NB4 (cell line): ENCODE data around the gene CACNG4.

ENCODE experiments used
- DNase-seq: peaks from one replicate; pipeline ENCODE4 v3.0.0; 2010; ENCODE audit warnings: low read depth
- H3K4me3 ChIP-seq: one replicate; pipeline ENCODE4 v1.5.1; 2011; ENCODE audit warnings: mild to moderate bottlenecking, low read depth, low read length, moderate library complexity
- CTCF ChIP-seq: IDR thresholded peaks from one replicate; pipeline ENCODE4 v1.5.1; 2012; ENCODE audit warnings: low read depth, low read length
- MYC ChIP-seq: IDR thresholded peaks from 2 replicates; pipeline ENCODE4 v1.6.1; 2011; ENCODE audit warnings: low read depth, low read length
- POLR2A ChIP-seq: IDR thresholded peaks from 2 replicates; pipeline ENCODE4 v1.6.1; 2011; ENCODE audit warnings: mild to moderate bottlenecking; ENCODE audit not compliant: insufficient read length; ENCODE audit errors: extremely low read depth
- TF ChIP-seq, protein P1 (sequence below): IDR thresholded peaks from 2 replicates; pipeline ENCODE4 v1.6.1; 2011; ENCODE audit warnings: low read depth, low read length

Gene CACNG4

DNA sequence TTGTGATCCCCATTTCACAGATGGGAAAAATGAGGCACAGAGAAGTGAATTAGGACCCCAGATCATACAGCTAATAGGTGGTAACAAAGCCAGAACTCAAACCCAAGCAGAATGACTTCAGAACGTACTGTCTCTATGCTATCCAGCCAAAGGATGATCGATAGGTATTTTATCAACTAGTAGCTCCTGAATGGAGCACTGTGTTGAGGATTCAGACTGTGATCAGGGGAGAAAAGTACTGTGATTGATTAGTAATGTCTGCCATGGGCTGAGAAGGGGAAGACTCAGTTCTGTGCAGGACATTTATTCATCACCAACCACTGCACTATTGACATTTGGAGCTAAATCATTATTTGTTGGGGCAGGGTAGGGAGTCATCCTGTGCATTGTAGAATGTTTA, 38.7 kb downstream of the CACNG4 start:
- H3K4me3 ChIP-seq: no peak overlapping the region
- TF ChIP-seq, protein P1, sequence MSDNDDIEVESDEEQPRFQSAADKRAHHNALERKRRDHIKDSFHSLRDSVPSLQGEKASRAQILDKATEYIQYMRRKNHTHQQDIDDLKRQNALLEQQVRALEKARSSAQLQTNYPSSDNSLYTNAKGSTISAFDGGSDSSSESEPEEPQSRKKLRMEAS: no peak
- TF ChIP-seq POLR2A (no peak), CTCF (no peak), MYC (no peak)
- no peak for DNase-seq

DNA sequence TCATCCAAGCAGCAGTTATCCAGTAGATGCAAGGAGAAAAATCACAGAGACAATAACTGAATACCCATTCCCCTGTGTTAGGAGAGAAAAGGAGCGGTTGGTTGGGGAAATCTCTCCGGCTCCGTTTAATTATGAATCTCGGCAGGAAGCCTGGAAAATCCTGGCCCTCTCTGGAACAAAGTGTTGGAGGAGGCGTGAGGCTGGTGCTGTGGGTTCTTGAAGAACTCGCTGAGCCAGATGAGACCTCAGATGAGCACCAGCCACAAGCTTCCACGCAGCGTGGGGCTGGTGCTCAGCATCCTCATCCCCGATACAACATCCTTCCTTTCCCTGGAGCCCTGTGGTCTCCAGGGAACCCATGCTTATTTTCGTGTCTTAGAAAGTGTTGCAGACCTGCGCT, 39.7 kb downstream of the CACNG4 start:
- no peak for DNase-seq
- no peak overlapping the region for H3K4me3 ChIP-seq
- no peak for TF ChIP-seq POLR2A
- TF ChIP-seq, protein P1: no peak
- TF ChIP-seq MYC: no peak

- DNase-seq: no peak
Observed at GRCh38 chr17:67007266-67007665, 42.8 kb downstream of the CACNG4 start.

DNA sequence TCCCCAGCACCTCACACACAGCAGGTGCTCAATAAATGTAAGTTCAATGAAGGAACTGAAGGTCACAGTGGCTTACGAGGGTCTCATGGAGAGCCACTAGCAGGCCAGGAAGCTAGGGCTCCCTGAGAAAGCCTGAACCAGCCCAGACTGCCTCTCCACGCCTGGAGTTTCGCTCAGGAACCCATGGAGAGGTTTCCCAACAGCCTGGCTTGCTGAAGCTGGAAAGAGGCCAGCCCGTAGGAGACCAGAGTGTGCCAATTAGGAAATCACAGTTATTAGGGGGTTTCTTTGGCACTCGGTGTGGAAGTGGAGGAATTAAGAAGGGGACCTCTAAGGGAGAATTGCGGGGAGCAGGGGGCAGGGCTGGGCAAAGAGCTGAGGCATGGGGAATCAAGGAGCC, 43.6 kb downstream of the CACNG4 start:
- TF ChIP-seq MYC: no peak
- no peak for TF ChIP-seq CTCF
- no peak for TF ChIP-seq POLR2A
- TF ChIP-seq, protein P1: no peak
- H3K4me3 ChIP-seq: no peak overlapping the region
- no peak for DNase-seq

More at GRCh38 chr17:67007266-67007665, 42.8 kb downstream of the CACNG4 start:
- TF ChIP-seq, protein P1: no peak
- no peak for TF ChIP-seq POLR2A
- no peak for TF ChIP-seq CTCF
- no peak for TF ChIP-seq MYC
- H3K4me3 ChIP-seq: no peak overlapping the region

- DNase-seq: no peak
- TF ChIP-seq POLR2A: no peak
- TF ChIP-seq CTCF: no peak
- TF ChIP-seq, protein P1: no peak
- TF ChIP-seq MYC: no peak
Observed at GRCh38 chr17:67011527-67012175, 47.1 kb downstream of the CACNG4 start.

DNA sequence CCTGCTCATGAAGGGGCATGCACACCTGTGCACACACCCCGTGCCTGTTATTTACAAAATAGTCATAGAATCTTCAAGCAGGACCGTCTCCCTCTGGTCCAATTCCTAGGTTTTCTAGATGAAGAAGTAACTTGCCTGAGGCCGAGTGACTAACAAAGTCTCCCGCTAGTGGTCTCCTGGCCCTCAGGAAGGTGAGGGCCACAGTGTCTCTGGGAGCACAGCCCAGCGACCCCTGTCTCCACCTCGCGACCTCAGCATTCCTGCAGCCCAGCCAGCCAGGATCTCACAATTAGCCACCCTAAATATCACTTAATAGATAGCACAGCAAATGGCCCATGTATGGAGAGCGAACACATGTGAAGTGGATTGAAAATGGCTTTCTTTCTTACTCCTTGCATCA, 49.4 kb downstream of the CACNG4 start:
- TF ChIP-seq POLR2A (no peak), MYC (no peak)
- TF ChIP-seq, protein P1: no peak
- H3K4me3 ChIP-seq: no peak overlapping the region
- DNase-seq: no peak

More at GRCh38 chr17:67011527-67012175, 47.1 kb downstream of the CACNG4 start:
- no peak overlapping the region for H3K4me3 ChIP-seq

DNA sequence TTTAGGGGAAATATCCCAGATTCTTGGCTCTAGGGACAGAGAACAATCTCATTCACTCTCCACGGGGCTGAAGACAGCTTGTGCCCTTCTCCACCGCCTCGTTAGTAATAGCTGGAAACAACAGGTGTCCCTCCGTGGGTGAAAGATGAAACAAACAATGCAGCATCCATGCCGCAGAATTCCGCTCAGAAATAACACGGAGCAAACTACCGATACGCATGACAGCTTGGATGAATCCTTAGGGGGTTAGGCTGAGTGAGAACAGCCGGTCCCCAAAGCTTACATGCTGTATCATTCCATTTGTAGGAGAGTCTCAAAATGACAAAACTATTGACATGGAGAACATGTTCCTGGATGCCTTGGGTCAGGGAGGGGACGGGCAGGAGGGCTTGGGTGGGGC, 50.5 kb downstream of the CACNG4 start:
- no peak for DNase-seq
- TF ChIP-seq POLR2A: no peak
- TF ChIP-seq, protein P1: no peak
- no peak overlapping the region for H3K4me3 ChIP-seq
